ENCODE results near the gene TTLL9.
A peak's percentile ranks its signal among the peaks of the same experiment; 100 is the strongest.

DNA sequence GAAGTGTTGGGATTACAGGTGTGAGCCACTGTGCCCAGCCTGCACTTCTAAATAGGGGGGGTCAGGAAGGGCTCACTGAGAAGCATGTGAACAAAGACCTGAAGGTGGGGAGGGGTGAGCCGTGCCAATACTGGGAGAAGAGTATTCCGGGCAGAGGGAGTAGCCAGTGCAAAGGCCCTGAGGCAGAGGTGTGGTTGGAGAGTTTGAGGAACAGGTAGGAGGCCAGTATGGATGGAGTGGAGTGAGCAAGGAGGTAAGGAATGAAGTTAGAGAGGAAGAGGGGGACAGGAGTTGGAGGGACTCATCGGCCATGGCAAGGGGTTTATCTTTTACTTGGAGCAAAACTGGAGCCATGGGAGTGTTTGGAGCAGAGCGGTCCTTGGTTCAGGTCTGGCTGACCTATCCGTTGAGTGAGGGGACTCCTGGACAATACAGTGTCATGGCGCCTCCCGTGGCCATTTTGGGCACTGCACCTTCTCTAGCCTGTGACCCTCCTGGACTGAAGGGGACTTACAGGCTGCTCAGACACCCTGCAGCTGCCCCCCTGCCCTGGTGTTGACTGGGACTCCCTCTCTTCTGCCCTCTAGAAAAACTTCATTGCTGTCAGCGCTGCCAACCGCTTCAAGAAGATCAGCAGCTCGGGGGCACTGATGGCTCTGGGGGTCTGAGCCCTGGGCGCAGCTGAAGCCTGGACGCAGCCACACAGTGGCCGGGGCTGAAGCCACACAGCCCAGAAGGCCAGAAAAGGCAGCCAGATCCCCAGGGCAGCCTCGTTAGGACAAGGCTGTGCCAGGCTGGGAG lies 37.1 kb upstream of the TTLL9 start:
- TF ChIP-seq, protein P1, sequence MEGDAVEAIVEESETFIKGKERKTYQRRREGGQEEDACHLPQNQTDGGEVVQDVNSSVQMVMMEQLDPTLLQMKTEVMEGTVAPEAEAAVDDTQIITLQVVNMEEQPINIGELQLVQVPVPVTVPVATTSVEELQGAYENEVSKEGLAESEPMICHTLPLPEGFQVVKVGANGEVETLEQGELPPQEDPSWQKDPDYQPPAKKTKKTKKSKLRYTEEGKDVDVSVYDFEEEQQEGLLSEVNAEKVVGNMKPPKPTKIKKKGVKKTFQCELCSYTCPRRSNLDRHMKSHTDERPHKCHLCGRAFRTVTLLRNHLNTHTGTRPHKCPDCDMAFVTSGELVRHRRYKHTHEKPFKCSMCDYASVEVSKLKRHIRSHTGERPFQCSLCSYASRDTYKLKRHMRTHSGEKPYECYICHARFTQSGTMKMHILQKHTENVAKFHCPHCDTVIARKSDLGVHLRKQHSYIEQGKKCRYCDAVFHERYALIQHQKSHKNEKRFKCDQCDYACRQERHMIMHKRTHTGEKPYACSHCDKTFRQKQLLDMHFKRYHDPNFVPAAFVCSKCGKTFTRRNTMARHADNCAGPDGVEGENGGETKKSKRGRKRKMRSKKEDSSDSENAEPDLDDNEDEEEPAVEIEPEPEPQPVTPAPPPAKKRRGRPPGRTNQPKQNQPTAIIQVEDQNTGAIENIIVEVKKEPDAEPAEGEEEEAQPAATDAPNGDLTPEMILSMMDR (IDR thresholded peaks at IDR 0.05): peak in 3 of 4 experiments; percentile 37 to 60 (median 46)
- no peak for TF ChIP-seq POLR2A (IDR thresholded peaks at IDR 0.05)

Measured in prostate gland (tissue), 2 donors.